HFFc6 (cell line): Measurements from ENCODE around the gene HIPK2. TPM values are rescaled to one million over a fixed set of nuclear protein-coding genes. Genes with fewer than 3 reads are reported as not detected.

ENCODE experiments used
- DNase-seq: peaks from one replicate; pipeline ENCODE4 v3.0.0-alpha.2; 2018
- H3K27ac Mint-ChIP-seq: 2 replicates; pipeline ENCODE4 v1.8.0; 2020; ENCODE audit warnings: mild to moderate bottlenecking, mixed read lengths
- H3K27me3 Mint-ChIP-seq: 2 replicates; pipeline ENCODE4 v1.8.0; 2021; ENCODE audit warnings: mild to moderate bottlenecking, moderate library complexity, mixed read lengths; ENCODE audit not compliant: insufficient read depth
- H3K36me3 Mint-ChIP-seq: 2 replicates; pipeline ENCODE4 v1.8.0; 2021; ENCODE audit warnings: low read depth, mixed read lengths
- H3K4me1 Mint-ChIP-seq: 2 replicates; pipeline ENCODE4 v1.8.0; 2020; ENCODE audit warnings: low read depth, mixed read lengths
- H3K4me3 Mint-ChIP-seq: 2 replicates; pipeline ENCODE4 v1.8.0; 2020; ENCODE audit warnings: mild to moderate bottlenecking, moderate library complexity, mixed read lengths
- H3K9me3 Mint-ChIP-seq: 2 replicates; pipeline ENCODE4 v1.8.0; 2020; ENCODE audit warnings: mild to moderate bottlenecking, mixed read lengths
- CTCF ChIP-seq: fragments of 200-600 bp; sonication (generic); IDR thresholded peaks from 2 replicates; pipeline ENCODE4 v1.5.0; 2021; ENCODE audit warnings: antibody characterized with exemption, mild to moderate bottlenecking
- total RNA-seq, 6 experiments: library from RNA; stranded (reverse); fragmentation: NEBNext Ultra II Directional; extraction: Animal tissue kit (Norgen Biotek cat#: 25700); gene quantifications; 2 replicates in 1 of 6; 3 replicates in 5 of 6; pipeline ENCODE4 v1.2.3, GENCODE V29; 2021

HIPK2 gene
- total RNA-seq, 6 experiments from 2014 or later = 14.6 to 33.4 (median 31.4) TPM

- H3K4me1 Mint-ChIP-seq = peaks cover 39% of the 10 kb centered on the region
- TF ChIP-seq CTCF = no peak
- no peak for DNase-seq
Measured at GRCh38 chr7:139748941-139749340, 28.9 kb downstream of the HIPK2 start.

DNA sequence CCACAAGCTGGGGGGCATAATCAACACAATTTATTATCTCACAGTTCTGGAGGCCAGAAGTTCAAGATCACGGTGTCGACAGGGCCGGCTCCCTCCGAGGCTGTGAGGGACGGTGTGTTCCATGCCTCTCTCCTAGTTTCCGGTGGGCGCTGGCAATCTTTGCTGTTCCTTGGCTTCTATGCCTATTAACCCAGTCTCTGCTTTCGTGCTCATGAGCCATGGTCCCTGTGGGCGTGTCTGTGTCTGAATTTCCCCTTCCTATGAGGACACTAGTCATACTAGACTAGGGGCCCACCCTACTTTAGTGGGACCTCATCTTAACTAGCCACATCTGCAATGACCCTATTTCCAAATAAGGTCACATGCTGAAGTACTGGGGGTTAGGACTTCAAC is 29.4 kb downstream of the HIPK2 start:
- Mint-ChIP-seq H3K36me3 (no peaks in the 10 kb centered on the region), H3K9me3 (no peaks in the 10 kb centered on the region), H3K4me1 (peaks cover 41% of the 10 kb centered on the region), H3K27ac (no peak overlapping the region), H3K27me3 (peaks cover 2% of the 10 kb centered on the region), H3K4me3 (no peak overlapping the region)
- TF ChIP-seq CTCF = no peak
- DNase-seq = no peak

More at GRCh38 chr7:139748941-139749340, 28.9 kb downstream of the HIPK2 start:
- Mint-ChIP-seq H3K36me3 (peaks cover under 1% of the 10 kb centered on the region; the same call in 1 of the 2 replicates), H3K4me3 (no peak overlapping the region), H3K9me3 (no peaks in the 10 kb centered on the region), H3K27me3 (peaks cover 2% of the 10 kb centered on the region), H3K27ac (no peak overlapping the region)

DNA sequence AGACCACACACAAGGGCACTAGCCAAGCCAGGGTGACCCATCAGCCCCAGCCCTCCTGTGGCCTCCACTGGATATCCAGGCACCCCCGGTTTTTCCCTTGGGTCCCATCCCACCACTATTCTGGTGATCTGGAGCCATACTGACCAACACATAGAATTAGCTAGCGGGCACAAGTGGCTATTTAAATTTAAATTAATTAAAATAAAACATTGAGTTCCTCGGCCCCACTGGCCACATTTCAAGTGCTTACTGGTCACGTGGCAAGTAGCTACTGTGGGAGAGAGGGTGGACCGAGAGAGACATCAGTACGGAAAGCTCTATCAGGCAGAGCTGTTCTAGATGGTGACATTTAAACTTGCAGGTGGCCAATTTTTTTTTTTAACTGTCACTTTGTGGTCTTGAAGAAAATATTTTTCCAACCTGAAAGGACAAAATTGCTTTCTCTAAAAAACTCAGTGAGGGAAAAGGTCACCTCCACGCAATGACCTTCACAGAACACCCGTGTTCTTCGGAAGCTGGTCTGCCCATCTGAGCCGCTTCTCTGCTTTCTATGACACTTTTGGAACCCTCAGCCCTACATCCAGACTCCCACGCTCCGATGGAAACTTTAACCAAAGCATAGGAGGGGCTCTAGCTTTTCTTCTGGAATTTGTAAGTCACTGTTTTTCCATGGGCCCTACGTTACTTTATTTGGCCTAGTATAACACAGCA is 30.0 kb downstream of the HIPK2 start:
- no peak for DNase-seq
- Mint-ChIP-seq H3K27ac (no peak overlapping the region), H3K4me3 (no peak overlapping the region), H3K4me1 (peaks cover 42% of the 10 kb centered on the region), H3K27me3 (peaks cover 4% of the 10 kb centered on the region), H3K36me3 (no peaks in the 10 kb centered on the region), H3K9me3 (no peaks in the 10 kb centered on the region)
- no peak for TF ChIP-seq CTCF

DNA sequence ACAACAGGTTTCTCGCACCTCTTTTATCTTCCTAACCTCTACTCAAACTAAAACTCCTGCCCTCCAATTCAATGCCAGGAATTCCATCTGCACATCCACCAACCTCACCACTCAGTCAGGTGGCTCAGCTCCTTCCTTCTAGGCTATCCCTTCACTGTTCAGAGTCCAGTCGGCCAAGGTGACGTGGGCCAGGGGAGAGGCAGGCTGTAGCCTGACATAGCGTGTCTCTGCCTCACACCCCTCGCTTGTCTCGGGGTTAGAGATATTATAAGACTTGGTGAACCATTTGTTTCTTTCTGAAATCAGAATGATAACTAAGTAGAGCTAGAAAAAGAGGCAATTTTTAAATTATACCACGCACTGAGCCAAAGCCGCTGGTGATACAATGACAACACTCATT is 31.1 kb downstream of the HIPK2 start:
- no peak for DNase-seq
- Mint-ChIP-seq H3K27ac (no peak overlapping the region), H3K27me3 (peaks cover 4% of the 10 kb centered on the region), H3K4me1 (peaks cover 50% of the 10 kb centered on the region), H3K36me3 (peaks cover 2% of the 10 kb centered on the region; the same call in 1 of the 2 replicates), H3K9me3 (no peaks in the 10 kb centered on the region), H3K4me3 (no peak overlapping the region)
- TF ChIP-seq CTCF = no peak

DNA sequence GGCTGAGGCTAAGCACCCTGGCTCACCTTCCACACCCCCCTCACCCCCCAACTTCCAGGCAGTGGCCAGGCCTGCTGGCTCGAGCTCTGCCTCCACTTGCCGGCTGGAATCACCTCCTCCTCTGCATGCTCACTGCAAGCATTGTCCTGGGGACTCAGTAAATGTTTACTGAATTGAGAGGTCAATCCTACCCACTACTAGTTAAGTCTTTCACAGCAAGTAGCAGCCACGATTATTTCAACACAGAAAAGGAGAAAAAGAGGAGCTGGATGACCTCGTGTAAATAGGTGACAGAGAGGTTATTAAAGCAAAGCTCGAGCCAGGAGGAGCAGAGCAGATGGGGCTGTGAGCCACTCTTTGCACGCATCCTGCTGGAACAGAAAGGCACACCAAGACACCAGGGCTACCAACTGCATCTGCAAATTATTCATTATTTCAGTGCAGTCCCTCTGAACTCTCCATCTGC is 32.1 kb downstream of the HIPK2 start:
- H3K36me3 Mint-ChIP-seq = peaks cover 5% of the 10 kb centered on the region; the same call in 1 of the 2 replicates
- H3K4me1 Mint-ChIP-seq = peaks cover 51% of the 10 kb centered on the region
- H3K9me3 Mint-ChIP-seq = no peaks in the 10 kb centered on the region
- H3K4me3 Mint-ChIP-seq = no peak overlapping the region
- H3K27ac Mint-ChIP-seq = no peak overlapping the region
- H3K27me3 Mint-ChIP-seq = peaks cover 4% of the 10 kb centered on the region
- no peak for TF ChIP-seq CTCF
- no peak for DNase-seq
